GM18868 (cell line): ENCODE results near the gene PAFAH1B1.
"Not testable (repeated sequence)": the region's sequence is repeated elsewhere in the genome, so short reads cannot be mapped to it uniquely, and the experiment has no call there.

Source experiments
- ATAC-seq: cut with Tn5 transposase; IDR thresholded peaks from one replicate; pipeline ENCODE4 v1.9.1; 2021; ENCODE audit warnings: mild to moderate bottlenecking, moderate library complexity; ENCODE audit not compliant: unreplicated experiment

Gene PAFAH1B1

DNA sequence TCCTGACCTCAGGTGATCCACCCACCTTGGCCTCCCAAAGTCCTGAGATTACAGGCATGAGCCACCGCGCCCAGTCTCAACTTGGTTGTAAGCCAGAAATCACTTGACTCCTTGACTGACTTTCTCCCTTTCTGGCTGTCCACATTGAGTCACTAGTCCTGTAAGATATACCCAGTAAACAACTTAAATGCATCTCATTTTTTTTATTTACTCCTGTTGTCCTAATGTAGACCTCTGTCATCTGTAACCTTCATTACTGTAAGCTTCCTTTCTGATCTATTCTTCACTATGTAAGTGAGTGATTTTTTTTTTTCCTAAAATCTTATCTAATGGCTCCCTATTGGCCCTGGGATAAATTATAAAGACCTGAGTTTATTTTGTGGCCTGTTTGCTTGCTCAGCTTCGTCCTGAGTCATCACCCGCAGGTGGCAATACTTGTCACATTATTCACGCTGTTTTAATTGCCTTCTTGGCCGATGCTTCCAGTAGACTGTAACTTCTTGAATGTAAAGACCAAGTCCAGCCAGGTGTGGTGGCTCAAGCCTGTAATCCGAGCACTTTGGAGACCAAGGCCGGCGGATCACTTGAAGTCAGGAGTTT is 41.0 kb downstream of the PAFAH1B1 start:
- no peak for ATAC-seq

DNA sequence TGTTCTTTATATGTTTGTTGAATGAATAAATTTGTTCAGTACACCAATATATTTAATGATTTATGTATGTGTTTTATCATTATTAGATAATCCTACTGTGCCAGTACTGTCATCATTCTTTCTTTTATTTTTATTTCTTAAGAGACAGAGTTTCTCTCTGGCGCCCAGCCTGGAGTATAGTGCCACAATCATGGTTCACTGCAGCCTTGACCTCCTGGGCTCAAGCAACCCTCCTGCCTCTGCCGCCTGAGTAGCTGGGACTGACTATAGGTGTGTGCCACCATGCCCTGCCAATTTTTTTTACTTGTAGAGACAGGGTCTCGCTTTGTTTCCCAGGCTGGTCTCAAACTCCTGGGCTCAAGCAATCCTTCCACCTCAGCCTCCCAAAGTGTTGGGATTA is 41.8 kb downstream of the PAFAH1B1 start:
- no peak for ATAC-seq

DNA sequence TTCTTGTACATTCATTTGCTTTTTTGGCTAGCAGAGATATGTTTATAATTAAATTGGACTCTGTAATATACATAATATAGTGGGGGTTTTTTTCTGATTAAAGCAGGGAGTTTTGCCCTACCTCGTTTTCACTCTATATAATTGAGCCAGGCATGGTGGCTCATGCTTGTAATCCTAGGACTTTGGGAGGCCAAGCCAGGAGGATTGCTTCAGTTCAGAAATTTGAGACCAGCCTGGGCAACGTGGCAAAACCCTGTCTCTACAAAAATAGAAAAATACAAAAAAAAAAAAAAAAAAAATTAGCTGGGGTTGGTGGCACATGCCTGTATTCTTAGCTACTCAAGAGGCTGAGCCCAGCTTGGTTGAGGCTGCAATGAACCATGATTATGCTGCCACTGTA is 42.2 kb downstream of the PAFAH1B1 start:
- ATAC-seq, result no peak

DNA sequence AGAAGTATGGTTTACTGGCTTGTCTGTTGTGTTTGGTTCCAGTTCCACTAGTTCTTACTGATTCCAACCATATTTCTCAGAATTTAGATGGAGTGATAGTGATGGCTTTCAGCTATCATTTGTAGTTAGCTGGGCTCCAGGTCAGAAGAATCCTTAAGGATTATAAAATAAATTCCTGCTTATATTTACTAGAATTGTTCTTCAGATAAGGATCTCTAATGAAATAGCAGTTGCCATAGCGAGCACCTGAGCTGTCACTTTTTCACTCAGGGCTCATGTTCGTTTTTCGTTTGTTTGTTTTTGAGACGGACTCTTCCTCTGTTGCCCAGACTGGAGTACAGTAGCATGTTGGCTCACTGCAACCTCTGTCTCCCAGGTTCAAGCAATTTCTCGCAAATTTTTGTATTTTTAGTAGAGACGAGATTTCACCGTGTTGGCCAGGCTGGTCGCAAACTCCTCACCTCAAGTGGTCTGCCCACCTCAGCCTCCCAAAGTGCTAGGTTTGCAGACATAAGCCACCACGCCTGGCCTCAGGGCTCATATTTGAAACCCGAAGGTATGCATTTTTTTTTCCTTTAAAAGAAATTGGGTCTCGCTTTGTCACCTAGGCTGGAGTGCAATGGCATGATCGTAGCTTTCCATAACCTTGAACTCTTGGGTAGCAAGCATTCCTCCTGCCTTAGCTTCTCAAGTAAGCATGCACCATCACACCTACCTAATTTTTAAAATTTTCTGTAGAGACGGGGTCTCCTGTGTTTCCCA is 42.9 kb downstream of the PAFAH1B1 start:
- ATAC-seq, result no peak

DNA sequence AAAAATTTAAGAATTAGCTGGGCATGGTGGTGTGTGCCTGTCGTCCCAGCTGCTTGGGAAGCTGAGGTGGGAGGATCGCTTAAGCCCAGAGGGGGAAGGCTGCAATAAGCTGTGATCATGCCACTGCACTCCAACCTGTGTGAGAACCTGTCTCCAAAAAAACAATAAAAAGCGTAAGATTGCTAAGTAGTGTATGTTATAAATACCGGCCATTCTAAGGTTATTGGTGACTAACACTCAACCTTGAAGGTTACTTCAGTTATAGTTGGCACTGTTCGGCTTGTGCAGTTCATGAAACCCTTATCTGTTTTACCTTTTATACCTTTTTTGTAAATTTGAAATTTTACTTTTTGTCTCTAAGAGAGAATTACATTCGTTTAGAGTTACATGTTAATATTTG is 44.0 kb downstream of the PAFAH1B1 start:
- ATAC-seq, result no peak

DNA sequence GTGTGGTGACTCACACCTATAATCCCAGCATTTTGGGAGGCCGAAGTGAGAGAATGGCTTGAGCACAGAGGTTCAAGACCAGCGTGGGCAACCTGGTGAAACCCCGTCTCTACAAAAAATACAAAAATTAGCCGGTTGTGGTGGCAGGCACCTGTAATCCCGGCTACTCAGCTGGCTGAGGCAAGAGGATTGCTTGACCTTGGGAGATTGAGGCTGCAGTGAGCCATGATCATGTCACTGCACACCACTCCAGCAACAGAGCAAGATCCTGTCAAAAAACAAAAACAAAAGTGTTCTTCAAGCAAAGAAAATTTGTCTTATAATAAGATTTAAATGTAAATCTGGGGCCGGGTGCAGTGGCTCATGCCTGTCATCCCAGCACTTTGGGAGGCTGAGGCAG is 51.5 kb downstream of the PAFAH1B1 start:
- no peak for ATAC-seq

DNA sequence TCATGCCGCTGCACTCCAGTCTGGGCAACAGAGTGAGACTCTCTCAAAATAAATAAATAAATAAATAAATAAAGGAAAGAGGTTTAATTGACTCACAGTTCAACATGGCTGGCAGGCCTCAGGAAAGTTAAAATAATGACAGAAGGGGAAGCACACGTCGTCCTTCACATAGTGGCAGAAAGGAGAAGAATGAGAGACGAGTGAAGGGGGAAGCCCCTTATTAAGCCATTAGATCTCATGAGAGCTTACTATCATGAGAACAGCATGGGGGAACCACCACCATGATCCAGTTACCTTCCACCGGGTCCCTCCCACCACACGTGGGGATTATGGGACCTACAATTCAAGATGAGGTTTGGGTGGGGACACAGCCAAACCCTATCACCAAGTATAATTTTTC is 54.5 kb downstream of the PAFAH1B1 start:
- no peak for ATAC-seq

DNA sequence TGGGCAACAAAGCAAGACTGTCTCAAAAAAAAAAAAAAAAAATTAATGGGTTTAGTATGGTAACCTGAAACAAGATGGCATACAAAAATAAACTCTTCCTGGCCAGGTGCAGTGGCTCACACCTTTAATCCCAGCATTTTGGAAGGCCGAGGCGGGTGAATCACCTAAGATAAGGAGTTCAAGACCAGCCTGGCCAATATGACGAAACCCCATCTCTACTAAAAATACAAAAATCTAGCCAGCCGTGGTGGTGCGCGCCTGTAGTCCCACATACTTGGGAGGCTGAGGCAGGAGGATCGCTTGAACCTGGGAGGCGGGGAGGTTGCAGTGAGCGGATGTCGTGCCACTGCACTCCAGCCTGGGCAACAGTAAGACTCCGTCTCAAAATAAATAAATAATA is 55.7 kb downstream of the PAFAH1B1 start:
- no peak for ATAC-seq

DNA sequence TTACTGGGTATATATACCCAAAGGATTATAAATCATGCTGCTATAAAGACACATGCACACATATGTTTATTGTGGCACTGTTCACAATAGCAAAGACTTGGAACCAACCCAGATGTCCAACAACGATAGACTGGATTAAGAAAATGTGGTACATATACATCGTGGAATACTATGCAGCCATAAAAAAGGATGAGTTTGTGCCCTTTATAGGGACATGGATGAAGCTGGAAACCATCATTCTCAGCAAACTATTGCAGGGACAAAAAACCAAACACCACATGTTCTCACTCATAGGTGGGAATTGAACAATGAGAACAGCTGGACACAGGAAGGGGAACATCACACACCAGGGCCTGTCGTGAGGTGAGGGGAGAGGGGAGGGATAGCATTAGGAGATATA is 59.5 kb downstream of the PAFAH1B1 start:
- ATAC-seq, result not testable (repeated sequence)

DNA sequence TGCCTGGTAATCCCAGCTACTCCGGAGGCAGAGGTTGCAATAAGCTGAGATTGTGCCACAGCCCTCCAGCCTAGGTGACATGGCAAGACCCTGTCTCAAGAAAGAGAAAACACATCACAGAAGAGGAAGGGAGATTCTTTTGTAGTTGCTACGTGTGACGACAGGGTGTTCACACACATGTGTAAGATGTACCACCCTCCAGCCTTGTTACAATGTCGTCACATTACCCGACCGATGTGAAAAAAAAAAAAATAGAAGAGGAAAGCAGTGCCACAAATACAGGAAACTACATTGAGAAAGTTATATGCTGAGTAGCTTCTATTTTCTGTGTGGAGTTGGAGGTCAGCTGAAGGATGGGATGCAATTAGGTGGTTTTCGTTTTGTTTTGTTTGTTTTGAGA is 62.1 kb downstream of the PAFAH1B1 start:
- ATAC-seq, result no peak

DNA sequence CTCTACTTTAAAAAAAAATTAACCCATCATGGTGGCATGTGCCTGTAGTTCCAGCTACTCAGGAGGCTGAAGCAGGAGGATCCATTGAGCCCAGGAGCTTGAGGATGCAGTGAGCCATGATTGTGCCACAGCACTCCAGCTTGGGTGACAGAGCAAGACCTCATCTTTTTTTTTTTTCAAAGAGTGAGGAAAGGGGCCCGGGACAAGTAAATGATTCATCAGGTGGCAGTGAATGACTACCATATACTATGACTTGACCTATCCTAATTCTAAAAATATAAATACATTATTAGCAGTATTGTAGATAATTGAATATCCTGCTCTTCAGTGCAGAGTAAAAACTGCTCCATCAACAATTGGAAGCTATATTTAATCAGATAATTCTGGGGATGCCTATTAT is 62.8 kb downstream of the PAFAH1B1 start:
- no peak for ATAC-seq

DNA sequence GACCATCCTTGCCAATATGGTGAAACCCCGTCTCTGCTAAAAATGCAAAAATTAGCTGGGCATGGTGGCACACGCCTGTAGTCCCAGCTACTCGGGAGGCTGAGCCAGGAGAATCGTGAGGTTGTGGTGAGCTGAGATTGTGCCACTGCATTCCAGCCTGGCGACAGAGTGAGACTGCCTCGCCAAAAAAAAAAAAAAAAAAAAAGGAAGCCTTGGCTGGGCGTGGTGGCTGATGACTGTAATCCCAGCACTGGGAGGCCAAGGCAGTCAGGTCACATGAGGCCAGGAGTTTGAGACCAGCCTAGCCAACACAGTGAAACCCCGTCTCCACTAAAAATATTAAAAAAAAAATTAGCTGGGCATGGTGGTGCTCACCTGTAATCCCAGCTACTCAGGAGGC is 65.9 kb downstream of the PAFAH1B1 start:
- not testable (repeated sequence) for ATAC-seq

DNA sequence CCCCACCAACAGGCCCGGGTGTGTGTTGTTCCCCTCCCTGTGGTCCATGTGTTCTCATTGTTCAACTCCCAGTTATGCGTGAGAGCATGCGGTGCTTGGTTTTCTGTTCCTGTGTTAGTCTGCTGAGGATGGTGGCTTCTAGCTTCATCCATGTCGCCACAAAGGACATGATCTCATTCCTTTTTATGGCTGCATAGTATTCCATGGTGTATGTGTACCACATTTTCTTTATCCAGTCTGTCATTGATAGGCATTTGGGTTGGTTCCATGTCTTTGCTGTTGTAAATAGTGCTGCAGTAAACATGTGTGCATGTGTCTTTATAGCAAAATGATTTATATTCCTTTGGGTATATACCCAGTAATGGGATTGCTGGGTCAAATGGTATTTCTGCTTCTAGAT is 67.0 kb downstream of the PAFAH1B1 start:
- not testable (repeated sequence) for ATAC-seq

DNA sequence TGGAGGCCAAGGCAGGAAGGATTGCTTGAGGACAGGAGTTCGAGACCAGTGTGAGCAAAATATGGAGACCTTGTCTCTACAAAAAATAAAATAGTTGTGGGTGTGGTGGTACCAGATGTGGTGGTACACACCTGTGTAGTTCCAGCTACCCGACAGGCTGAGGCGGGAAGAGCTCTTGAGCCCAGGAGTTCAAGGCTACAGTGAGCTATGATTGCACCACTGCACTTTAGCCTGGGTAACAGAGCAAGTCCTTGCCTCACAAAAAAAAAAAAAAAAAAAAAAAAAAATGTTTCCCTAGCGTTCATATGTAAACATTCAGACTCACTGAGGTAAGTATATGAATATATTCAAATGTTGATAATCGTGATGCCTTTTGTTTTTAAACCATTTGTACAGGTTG is 78.6 kb downstream of the PAFAH1B1 start:
- ATAC-seq, result no peak

DNA sequence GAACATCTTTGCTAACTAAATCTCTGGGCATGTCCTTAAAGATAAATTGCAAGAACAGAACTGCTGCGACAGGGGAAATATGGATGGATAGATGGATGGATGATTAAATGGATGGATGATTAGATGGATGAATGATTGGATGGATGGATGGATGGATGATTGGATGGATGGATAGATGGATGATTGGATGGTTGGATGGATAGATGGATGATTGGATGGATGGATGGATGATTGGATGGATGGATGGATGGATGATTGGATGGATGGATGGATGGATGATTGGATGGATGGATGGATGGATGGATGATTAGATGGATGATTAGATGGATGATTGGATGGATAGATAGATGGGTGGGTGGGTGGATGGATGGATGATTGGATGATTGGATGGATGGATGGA is 85.8 kb downstream of the PAFAH1B1 start:
- not testable (repeated sequence) for ATAC-seq

DNA sequence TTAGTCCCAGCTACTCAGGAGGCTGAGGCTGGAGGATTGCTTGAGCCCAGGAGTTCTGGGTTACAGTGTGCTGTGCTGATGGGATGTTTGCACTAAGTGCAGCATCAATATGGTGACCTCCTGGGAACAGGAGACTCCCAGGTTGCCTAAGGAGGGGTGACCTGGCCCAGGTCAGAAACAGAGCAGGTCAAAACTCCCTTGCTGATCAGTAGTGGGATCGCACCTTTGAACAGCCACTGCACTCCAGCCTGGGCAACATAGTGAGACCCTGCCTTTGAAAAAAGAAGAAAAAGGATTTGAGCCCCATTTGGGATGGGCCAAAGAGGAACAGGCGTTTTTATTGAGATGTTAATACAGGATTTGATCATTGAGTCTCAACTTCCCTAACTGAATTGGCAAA is 87.5 kb downstream of the PAFAH1B1 start:
- no peak for ATAC-seq

DNA sequence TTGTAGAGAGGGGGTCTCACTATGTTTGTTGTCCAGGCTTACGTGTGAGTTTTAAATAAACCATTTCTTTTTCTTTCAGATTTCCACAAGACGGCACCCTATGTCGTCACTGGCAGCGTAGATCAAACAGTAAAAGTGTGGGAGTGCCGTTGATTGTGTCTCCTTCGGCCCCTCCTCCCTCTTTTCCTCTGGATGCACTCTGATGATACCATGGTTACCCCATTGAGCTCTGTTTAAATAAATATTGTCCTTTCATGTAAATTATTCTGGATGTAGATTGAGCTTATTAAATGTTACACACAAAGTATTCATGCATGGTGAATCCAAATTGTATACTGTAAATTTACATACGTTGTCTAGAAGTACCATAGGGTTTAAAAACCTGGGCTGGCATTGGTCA is 88.2 kb downstream of the PAFAH1B1 start:
- ATAC-seq, result no peak

DNA sequence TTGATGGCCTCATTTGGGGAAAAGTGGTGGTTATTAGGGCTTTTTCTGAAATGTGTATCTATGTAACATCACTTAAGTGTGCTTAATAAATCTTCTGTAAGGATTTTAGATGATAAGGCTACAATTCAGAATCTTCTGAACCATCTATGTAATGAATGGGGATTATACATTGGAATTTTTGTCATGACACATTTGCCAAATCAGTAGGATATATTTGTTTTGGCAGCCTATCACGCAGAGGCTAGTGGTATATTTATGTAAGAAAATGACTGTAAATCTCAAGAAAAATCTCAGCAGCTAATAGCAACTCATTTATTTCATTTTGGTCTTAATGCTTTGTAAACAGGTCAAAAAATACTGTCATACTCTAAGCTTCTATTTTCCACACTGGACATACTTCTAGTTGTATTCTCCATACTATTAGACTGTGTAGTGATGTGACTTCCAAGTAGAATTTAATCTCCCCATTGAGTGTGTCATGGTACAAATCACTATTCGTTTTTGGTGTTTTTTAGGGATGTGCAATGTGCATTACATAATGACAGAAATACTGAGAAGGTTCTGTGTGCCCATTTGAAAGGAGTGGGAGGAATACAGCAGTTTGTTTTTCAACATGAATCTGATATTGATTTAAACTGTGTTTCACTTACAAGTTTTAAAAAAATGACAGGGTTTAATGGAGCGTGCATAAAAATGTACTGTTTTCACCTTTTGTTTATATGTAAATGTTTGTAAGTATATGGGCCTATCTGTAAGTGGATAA is 88.9 kb downstream of the PAFAH1B1 start:
- ATAC-seq, result no peak

DNA sequence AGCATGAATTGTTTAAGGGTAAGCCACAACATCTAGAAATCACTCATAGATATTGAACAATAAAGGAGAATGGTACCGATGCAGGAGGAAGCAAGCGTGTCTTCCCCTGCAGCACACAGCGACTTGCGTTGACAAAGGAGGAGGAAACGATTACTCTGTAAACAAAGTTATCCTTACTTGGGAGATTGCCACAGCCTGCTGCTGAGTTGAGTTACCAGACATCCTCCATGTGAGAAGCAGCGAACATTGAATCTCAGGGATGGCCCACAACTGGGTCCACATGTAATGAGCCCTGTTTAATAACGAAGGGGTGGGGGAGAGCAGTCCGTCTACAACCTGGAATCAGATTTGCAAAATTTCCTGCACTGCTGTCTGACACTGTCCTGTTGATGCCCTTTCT is 90.5 kb downstream of the PAFAH1B1 start:
- no peak for ATAC-seq

DNA sequence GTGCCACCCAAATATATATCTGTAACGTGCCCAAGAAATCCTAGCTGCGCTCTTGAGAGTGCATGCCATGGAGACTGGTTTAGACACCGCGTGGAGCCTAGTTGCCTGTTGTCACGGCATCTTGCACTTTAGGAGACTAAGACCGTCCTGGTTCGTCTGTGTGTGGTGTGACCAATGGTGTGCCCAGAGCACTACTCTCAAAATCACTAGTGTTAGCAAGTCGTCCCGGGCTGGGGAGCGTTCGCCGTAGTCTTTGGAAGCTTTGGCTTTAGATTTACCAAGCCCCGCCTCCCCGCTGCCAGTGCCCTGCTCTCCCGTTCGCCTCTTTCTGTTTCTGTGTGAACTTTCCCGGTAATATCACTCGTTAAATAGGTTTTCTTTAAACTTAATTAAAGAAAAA is 91.1 kb downstream of the PAFAH1B1 start:
- ATAC-seq, result no peak

DNA sequence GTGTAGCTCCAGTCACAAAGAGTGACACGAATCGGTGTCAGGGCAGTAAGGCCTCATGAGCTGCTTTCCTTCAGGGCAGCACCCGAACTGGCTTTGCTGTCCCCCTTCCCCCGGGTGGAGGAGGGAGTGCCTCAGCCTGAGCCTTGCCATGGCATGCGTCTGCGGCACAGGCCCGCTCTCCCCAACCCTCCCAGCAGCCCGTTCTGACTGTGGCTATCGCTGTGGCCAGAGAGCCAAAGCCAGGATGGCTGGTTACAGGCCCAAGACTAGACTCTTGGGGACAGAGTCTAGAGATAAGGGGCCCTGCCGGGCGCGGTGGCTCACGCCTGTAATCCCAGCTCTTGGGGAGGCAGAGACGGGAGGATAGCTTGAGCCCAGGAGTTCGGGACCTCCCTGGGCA is 92.2 kb downstream of the PAFAH1B1 start:
- no peak for ATAC-seq

DNA sequence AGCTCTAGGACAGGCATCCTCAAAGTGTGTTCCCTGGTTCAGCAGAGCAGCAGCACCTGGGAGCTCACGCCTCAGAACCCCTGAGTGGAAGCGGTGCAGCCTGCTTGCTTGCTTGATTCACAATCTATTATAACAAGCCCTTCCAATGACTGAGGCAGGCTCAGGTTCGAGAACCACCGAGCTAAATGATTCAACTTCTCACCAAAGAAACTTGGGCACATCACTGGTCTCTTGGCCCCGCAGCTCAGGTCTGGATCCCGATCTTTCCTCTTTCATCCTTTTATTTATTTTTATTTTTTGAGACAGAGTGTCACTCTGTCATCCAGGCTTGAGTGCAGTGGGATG is 93.6 kb downstream of the PAFAH1B1 start:
- ATAC-seq, result no peak
